A549 (cell line): ENCODE data around the gene AGBL4. TPM values are rescaled to one million over a fixed set of nuclear protein-coding genes. Genes with fewer than 3 reads are reported as not detected.

Experiments used
- ATAC-seq, 2 experiments: fragments of 200-7000 bp in 1 of 2; fragments of >200 bp in 1 of 2; cut with Nextera tagmentation in 1 of 2; cut with Tn5 transposase in 1 of 2; 3 replicates each; pipeline versions ENCODE4 v1.8.0 to v1.9.1; 2018 to 2020; ENCODE audit warnings: mild to moderate bottlenecking in 1 of 2, moderate library complexity in 1 of 2
- CTCF ChIA-PET: fragments of 300-600 bp; sonication (Branson Sonifier 250); formaldehyde crosslinking; extraction: SDS; loops from one replicate; lab custom pipeline; 2021; ENCODE audit warnings: antibody characterized with exemption, inconsistent platforms; lab: Yijun Ruan, JAX
- POLR2A ChIA-PET: fragments of 350-600 bp; formaldehyde crosslinking; extraction: SDS; loops from one replicate; lab custom pipeline; 2021; ENCODE audit warnings: antibody characterized with exemption, inconsistent platforms; lab: Yijun Ruan, JAX
- DNase-seq, 2 experiments: peaks; one replicate each; pipeline versions ENCODE4 v3.0.0 to v3.0.0-alpha.2; 2011 to 2016; ENCODE audit warnings: low read depth in 1 of 2, low spot score in 1 of 2
- FAIRE-seq: peaks from 2 replicates; lab custom pipeline; 2011; peaks lifted over from hg19 to GRCh38; lab: Jason Lieb, UNC
- H3K27ac ChIP-seq, 2 experiments: fragments of >200 bp; sonication (Bioruptor Twin); formaldehyde crosslinking; 3 replicates each; pipeline ENCODE4 v1.5.1; 2016 to 2017
- H3K4me1 ChIP-seq: fragments of >200 bp; sonication (Bioruptor Twin); formaldehyde crosslinking; 3 replicates; pipeline ENCODE4 v1.6.1; 2016
- H3K4me2 ChIP-seq: fragments of >200 bp; sonication (Bioruptor Twin); formaldehyde crosslinking; 3 replicates; pipeline ENCODE4 v1.6.1; 2016
- H3K4me3 ChIP-seq: fragments of >200 bp; sonication (Bioruptor Twin); formaldehyde crosslinking; 3 replicates; pipeline ENCODE4 v1.5.1; 2016
- H3K9me3 ChIP-seq: fragments of >200 bp; sonication (Bioruptor Twin); formaldehyde crosslinking; 3 replicates; pipeline ENCODE4 v1.6.1; 2016
- ATOH8 ChIP-seq: fragments of 250-450 bp; sonication (Bioruptor Pico); IDR thresholded peaks from 2 replicates; pipeline ENCODE4 v1.5.0; 2020; ENCODE audit warnings: low read depth, mild to moderate bottlenecking, moderate library complexity
- CEBPB ChIP-seq, 2 experiments: fragments of >200 bp in 1 of 2; sonication (Bioruptor Twin) in 1 of 2; formaldehyde crosslinking in 1 of 2; IDR thresholded peaks; 2 replicates each; pipeline ENCODE4 v1.6.1; 2012 to 2016
- E2F6 ChIP-seq: IDR thresholded peaks from 2 replicates; pipeline ENCODE4 v1.6.1; 2012; ENCODE audit warnings: low read depth, borderline replicate concordance
- EP300 ChIP-seq, 2 experiments: fragments of >200 bp; sonication (Bioruptor Twin); formaldehyde crosslinking; IDR thresholded peaks; 2 replicates in 1 of 2; 3 replicates in 1 of 2; pipeline ENCODE4 v1.6.1; 2016 to 2017
- FOSB ChIP-seq: fragments of 250-450 bp; sonication (Bioruptor Pico); IDR thresholded peaks from 2 replicates; pipeline ENCODE4 v1.5.0; 2020; ENCODE audit warnings: mild to moderate bottlenecking, moderate library complexity
- FOSL2 ChIP-seq, 2 experiments: fragments of 450-650 bp in 1 of 2; fragments of >200 bp in 1 of 2; sonication (Bioruptor Twin) in 1 of 2; formaldehyde crosslinking; IDR thresholded peaks; 2 replicates each; pipeline versions ENCODE4 v1.5.0 to v1.6.1; 2016 to 2020; ENCODE audit warnings: mild to moderate bottlenecking in 1 of 2, moderate library complexity in 1 of 2
- GATA3 ChIP-seq: IDR thresholded peaks from 2 replicates; pipeline ENCODE4 v1.6.1; 2012; ENCODE audit warnings: borderline replicate concordance
- HDAC2 ChIP-seq: fragments of 200-600 bp; sonication (generic); IDR thresholded peaks from 2 replicates; pipeline ENCODE4 v1.6.1; 2016
- HMGXB4 ChIP-seq: fragments of 250-450 bp; sonication (Bioruptor Pico); IDR thresholded peaks from 2 replicates; pipeline ENCODE4 v1.5.0; 2021; ENCODE audit warnings: mild to moderate bottlenecking, moderate library complexity, borderline replicate concordance
- KDM1A ChIP-seq: fragments of 200-600 bp; sonication (generic); IDR thresholded peaks from 2 replicates; pipeline ENCODE4 v1.6.1; 2016; ENCODE audit warnings: low read depth, mild to moderate bottlenecking
- NR3C1 ChIP-seq: fragments of >200 bp; sonication (Bioruptor Twin); formaldehyde crosslinking; IDR thresholded peaks from 3 replicates; pipeline ENCODE4 v1.6.1; 2017
- PBX3 ChIP-seq: IDR thresholded peaks from 2 replicates; pipeline ENCODE4 v1.6.1; 2012
- POLR2AphosphoS2 ChIP-seq: conservative IDR thresholded peaks from 2 replicates; pipeline ENCODE4 v1.6.1; 2012; ENCODE audit warnings: low read length, improper control_type of control experiment, inconsistent platforms
- RARB ChIP-seq: fragments of 250-450 bp; sonication (Bioruptor Pico); IDR thresholded peaks from 2 replicates; pipeline ENCODE4 v1.8.0; 2021; ENCODE audit warnings: mild to moderate bottlenecking, moderate library complexity
- RCOR1 ChIP-seq: fragments of 150-350 bp; IDR thresholded peaks from 2 replicates; pipeline ENCODE4 v1.6.1; 2014; ENCODE audit warnings: antibody characterized with exemption, low read length, low read depth
- SMC3 ChIP-seq: fragments of >200 bp; sonication (Bioruptor Twin); formaldehyde crosslinking; IDR thresholded peaks from 3 replicates; pipeline ENCODE4 v1.6.1; 2018; ENCODE audit warnings: inconsistent platforms
- ZNF302 ChIP-seq: fragments of 250-450 bp; sonication (Bioruptor Pico); IDR thresholded peaks from 2 replicates; pipeline ENCODE4 v1.9.0; 2021; ENCODE audit warnings: inconsistent platforms, mild to moderate bottlenecking, moderate library complexity
- WGBS: methylation state at CpG from one replicate; pipeline ENCODE4 v1.1.6; 2017; ENCODE audit errors: missing lambda C conversion rate; 5-methylcytosine and 5-hydroxymethylcytosine counted together
- polyA plus RNA-seq, 4 experiments: library from polyadenylated mRNA; depleted of rRNA in 3 of 4; stranded (reverse); fragments of >200 nt; fragmentation: RNase III in 1 of 4; extraction: RNeasy Plus Mini Kit Qiagen cat#74134 plus additional on column Dnase treatment in 1 of 4; gene quantifications; 2 replicates in 3 of 4; 3 replicates in 1 of 4; pipeline ENCODE4 v1.2.3, GENCODE V29; 2011 to 2017
- TF ChIP-seq, protein P1 (sequence below): fragments of >200 bp; sonication (Bioruptor Twin); formaldehyde crosslinking; IDR thresholded peaks from 3 replicates; pipeline ENCODE4 v1.6.1; 2016

Gene AGBL4
- polyA plus RNA-seq, 2 of the 4 experiments (the other 2 are of a cell fraction) = not detected

DNA sequence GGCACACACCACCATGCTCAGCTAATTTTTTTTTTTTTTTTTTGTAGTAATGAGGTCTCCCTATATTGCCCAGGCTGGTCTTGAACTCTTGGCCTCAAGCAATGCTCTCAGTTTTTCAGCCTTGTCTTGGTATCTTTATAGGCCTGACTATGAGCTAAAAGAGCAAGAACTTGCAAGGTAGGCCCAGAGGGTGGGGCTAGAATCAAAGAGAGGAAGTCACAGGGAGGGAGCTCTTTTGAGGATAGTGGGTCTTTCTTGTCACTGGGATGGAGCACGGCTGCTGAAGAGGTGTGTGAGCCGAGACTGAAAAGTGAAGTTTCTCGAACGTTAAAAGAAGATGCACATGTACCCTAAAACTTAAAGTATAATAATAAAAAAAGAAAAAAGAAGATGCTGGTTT is 987.1 kb downstream of the AGBL4 start:
- no peak for FAIRE-seq
- 7% methylated on average over 4 of the region's 4 CpGs for WGBS
- H3K4me1 ChIP-seq = no peaks in the 10 kb centered on the region
- TF ChIP-seq EP300 (IDR thresholded peaks at IDR 0.05) (no peak), GATA3 (no peak), FOSL2 (IDR thresholded peaks at IDR 0.05) (no peak), FOSL2 (CRISPR knock-in tag; IDR thresholded peaks at IDR 0.05) (no peak), KDM1A (no peak), ATOH8 (CRISPR knock-in tag) (no peak), PBX3 (no peak)
- TF ChIP-seq, protein P1, sequence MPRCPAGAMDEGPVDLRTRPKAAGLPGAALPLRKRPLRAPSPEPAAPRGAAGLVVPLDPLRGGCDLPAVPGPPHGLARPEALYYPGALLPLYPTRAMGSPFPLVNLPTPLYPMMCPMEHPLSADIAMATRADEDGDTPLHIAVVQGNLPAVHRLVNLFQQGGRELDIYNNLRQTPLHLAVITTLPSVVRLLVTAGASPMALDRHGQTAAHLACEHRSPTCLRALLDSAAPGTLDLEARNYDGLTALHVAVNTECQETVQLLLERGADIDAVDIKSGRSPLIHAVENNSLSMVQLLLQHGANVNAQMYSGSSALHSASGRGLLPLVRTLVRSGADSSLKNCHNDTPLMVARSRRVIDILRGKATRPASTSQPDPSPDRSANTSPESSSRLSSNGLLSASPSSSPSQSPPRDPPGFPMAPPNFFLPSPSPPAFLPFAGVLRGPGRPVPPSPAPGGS = no peak
- TF ChIP-seq, all 56 proteins: peak for 0
- POLR2A ChIA-PET = no interaction called here
- ATAC-seq (no peak), DNase-seq (no peak)
- no peak overlapping the region for H3K4me3 ChIP-seq
- no peak overlapping the region for H3K4me2 ChIP-seq
- H3K9me3 ChIP-seq = no peaks in the 10 kb centered on the region
- H3K27ac ChIP-seq = no peak overlapping the region
- CTCF ChIA-PET = interaction anchor here (0.8 kb wide), 1 partner anchor 13 kb away, joined by 4 read pairs; no protein-coding TSS in a partner anchor

DNA sequence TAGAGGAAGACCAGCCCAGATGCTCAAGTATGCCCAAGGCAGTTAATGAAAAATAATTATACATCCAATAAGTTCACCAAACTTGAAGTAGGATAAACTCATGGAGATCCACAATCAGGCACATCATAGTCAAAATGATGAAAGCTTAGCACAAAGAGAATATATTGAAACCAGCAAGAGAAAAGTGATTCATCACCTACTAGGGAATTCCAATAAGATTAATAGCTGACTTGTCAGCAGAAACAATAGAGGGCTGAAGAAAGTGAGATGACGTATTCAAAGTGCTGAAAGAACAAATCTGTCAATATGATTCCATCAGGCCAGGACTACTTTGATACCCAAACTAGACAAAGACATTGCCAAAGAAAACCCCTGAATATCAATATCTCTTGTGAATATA is 995.4 kb downstream of the AGBL4 start:
- no peak overlapping the region for H3K4me3 ChIP-seq
- no peak overlapping the region for H3K4me2 ChIP-seq
- H3K4me1 ChIP-seq = no peaks in the 10 kb centered on the region
- ATAC-seq (no peak), FAIRE-seq (no peak), DNase-seq (no peak)
- WGBS = 5% methylated on average over 1 of the region's 1 CpG
- H3K9me3 ChIP-seq = no peaks in the 10 kb centered on the region
- TF ChIP-seq HDAC2 = no peak
- TF ChIP-seq NR3C1 = no peak
- TF ChIP-seq CEBPB (IDR thresholded peaks at IDR 0.05) = no peak
- no peak for TF ChIP-seq KDM1A
- TF ChIP-seq ZNF302 (CRISPR knock-in tag) = no peak
- no peak for TF ChIP-seq E2F6
- no peak for TF ChIP-seq RARB (CRISPR knock-in tag)
- no peak for TF ChIP-seq POLR2AphosphoS2
- no peak for TF ChIP-seq FOSB (CRISPR knock-in tag)
- TF ChIP-seq HMGXB4 (CRISPR knock-in tag) = no peak
- no peak for TF ChIP-seq RCOR1
- TF ChIP-seq SMC3 = no peak
- ChIA-PET POLR2A (no interaction called here), CTCF (no interaction called here)
- H3K27ac ChIP-seq = no peak overlapping the region

GRCh38 chr1:49026230-49026811 is 997.4 kb downstream of the AGBL4 start:
- Histone ChIP-seq H3K9me3 (no peaks in the 10 kb centered on the region), H3K4me1 (no peaks in the 10 kb centered on the region), H3K4me2 (no peak overlapping the region), H3K4me3 (no peak overlapping the region), H3K27ac (no peak overlapping the region)
- no peak for TF ChIP-seq KDM1A
- DNase-seq (no peak), FAIRE-seq (no peak), ATAC-seq (no peak)
- ChIA-PET CTCF (no interaction called here), POLR2A (no interaction called here)
- WGBS = 0% methylated on average over 1 of the region's 1 CpG
